ENCODE results near the gene IZUMO3. TPM values are rescaled to one million over a fixed set of nuclear protein-coding genes. Genes with fewer than 3 reads are reported as not detected.

IZUMO3 gene
- polyA plus RNA-seq, 1 donor (not counting 4 experiments of a cell fraction or from before 2014, with no cell fraction given) = not detected

DNA sequence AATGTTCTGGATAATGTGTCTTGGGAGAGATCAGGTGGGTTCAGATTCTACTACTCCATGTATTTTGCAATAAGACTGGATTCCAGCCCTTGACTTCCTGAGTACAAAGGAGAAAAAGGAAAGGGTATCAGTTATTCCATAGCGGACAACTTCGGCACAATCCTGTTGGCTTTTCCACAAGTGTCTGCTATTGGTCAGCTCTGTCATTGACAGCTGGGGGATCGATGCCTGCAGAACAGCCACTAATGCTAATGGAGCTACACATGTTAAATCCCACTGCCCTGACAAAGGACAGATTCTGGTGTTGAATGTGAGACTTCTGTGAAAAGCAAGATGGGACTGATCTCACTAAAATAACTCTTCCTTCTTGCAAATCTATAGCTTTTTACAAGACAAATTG is 41.2 kb downstream of the IZUMO3 start:
- TF ChIP-seq CTCF (optimal IDR thresholded peaks at IDR 0.05 in 1 of 3, IDR thresholded peaks at IDR 0.05 in 1 of 3, conservative IDR thresholded peaks at IDR 0.05 in 1 of 3; ENCODE audit: extremely low read depth in 1 of 3, insufficient read depth in 2 of 3, low read length in 3 of 3) (no peak), EZH2 (IDR thresholded peaks at IDR 0.05; ENCODE audit: low read length) (no peak)
- H4K20me1 ChIP-seq (ENCODE audit: control insufficient read depth, extremely low read depth, insufficient read depth, low read length) = no peaks in the 10 kb centered on the region
- H3K36me3 ChIP-seq (ENCODE audit: control insufficient read depth in 2 of 2, extremely low read depth in 1 of 2, insufficient read depth in 2 of 2, low read length in 2 of 2) = no peaks in the 10 kb centered on the region
- H3K9me3 ChIP-seq (ENCODE audit: control insufficient read depth, low read depth, low read length) = no peaks in the 10 kb centered on the region
- no peaks in the 10 kb centered on the region for H3K9me1 ChIP-seq (ENCODE audit: control insufficient read depth, extremely low read depth, insufficient read depth, low read length)
- H3K9ac ChIP-seq (ENCODE audit: control insufficient read depth, extremely low read depth, insufficient read depth, low read length) = no peak overlapping the region
- H3K4me1 ChIP-seq (ENCODE audit: control insufficient read depth, extremely low read depth, insufficient read depth, low read length) = no peaks in the 10 kb centered on the region
- DNase-seq (ENCODE audit: low read depth, low spot score) = no peak
- H3K27me3 ChIP-seq (ENCODE audit: control insufficient read depth, extremely low read depth, insufficient read depth, low read length) = no peaks in the 10 kb centered on the region
- dilution Hi-C loops (cut with MboI; ENCODE audit: extremely low pct_ligation_motif_present, low sequenced_read_pairs) = no loop called here
- no peak for FAIRE-seq
- H3K27ac ChIP-seq (ENCODE audit: control insufficient read depth, insufficient read depth, low read length) = no peak overlapping the region
- H3K4me3 ChIP-seq (ENCODE audit: control insufficient read depth in 2 of 3, extremely low read depth in 1 of 3, insufficient read depth in 2 of 3, low read depth in 1 of 3, low read length in 3 of 3) = no peak overlapping the region
- H2AFZ ChIP-seq (ENCODE audit: control insufficient read depth, low read length) = no peak overlapping the region
- no peaks in the 10 kb centered on the region for H3K79me2 ChIP-seq (ENCODE audit: control insufficient read depth, insufficient read depth, low read length)
- H3K4me2 ChIP-seq (ENCODE audit: control insufficient read depth, extremely low read depth, insufficient read depth, low read depth, low read length) = no peak overlapping the region

DNA sequence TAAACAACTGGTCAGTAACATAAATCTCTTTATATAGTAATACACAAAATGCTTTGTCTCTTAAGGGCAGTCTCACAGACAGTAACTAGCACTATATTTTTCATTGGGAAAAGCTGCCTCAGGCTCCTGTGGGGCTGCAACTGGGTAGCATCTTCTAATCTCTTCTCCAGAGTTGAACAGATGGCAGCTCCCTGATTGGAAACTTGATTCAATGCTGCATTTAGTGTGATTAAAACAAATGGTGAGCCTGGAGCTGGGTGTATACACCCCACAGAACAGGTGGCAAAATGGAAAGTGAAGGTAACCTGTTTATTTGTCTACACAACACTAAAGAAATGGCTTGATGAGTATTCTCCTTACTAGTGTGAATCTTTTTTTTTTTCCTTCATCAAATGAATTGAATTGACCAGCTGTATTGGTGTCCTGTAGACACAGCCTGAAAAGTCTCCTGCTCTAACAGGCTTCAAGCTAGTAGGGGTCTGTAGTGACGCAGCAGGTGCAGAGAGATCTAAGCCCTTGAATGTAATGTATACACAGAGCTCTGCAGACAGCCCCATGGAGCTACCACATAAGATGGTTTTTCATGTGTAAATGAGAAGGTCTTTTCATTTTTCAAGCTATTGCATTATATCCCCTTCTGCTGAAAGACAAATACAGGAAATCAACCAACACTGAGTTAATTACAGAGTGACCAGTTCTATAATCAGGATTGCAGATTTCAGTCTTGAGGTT is 43.3 kb downstream of the IZUMO3 start:
- dilution Hi-C loops (cut with MboI; ENCODE audit: extremely low pct_ligation_motif_present, low sequenced_read_pairs) = no loop called here

More for the DNA sequence above, 43.3 kb downstream of the IZUMO3 start:
- Histone ChIP-seq H4K20me1 (ENCODE audit: control insufficient read depth, extremely low read depth, insufficient read depth, low read length) (no peaks in the 10 kb centered on the region), H3K27ac (ENCODE audit: control insufficient read depth, insufficient read depth, low read length) (no peak overlapping the region), H3K4me1 (ENCODE audit: control insufficient read depth, extremely low read depth, insufficient read depth, low read length) (no peaks in the 10 kb centered on the region), H3K27me3 (ENCODE audit: control insufficient read depth, extremely low read depth, insufficient read depth, low read length) (no peaks in the 10 kb centered on the region), H3K9me3 (ENCODE audit: control insufficient read depth, low read depth, low read length) (no peaks in the 10 kb centered on the region), H3K4me2 (ENCODE audit: control insufficient read depth, extremely low read depth, insufficient read depth, low read depth, low read length) (no peak overlapping the region), H3K4me3 (ENCODE audit: control insufficient read depth in 2 of 3, extremely low read depth in 1 of 3, insufficient read depth in 2 of 3, low read depth in 1 of 3, low read length in 3 of 3) (no peak overlapping the region), H2AFZ (ENCODE audit: control insufficient read depth, low read length) (no peak overlapping the region), H3K9me1 (ENCODE audit: control insufficient read depth, extremely low read depth, insufficient read depth, low read length) (no peaks in the 10 kb centered on the region), H3K36me3 (ENCODE audit: control insufficient read depth in 2 of 2, extremely low read depth in 1 of 2, insufficient read depth in 2 of 2, low read length in 2 of 2) (no peaks in the 10 kb centered on the region), H3K79me2 (ENCODE audit: control insufficient read depth, insufficient read depth, low read length) (no peaks in the 10 kb centered on the region), H3K9ac (ENCODE audit: control insufficient read depth, extremely low read depth, insufficient read depth, low read length) (no peak overlapping the region)
- FAIRE-seq = no peak
- no peak for TF ChIP-seq EZH2 (IDR thresholded peaks at IDR 0.05; ENCODE audit: low read length)
- DNase-seq (ENCODE audit: low read depth, low spot score) = no peak

Measured in keratinocyte (primary cell).